Endothelial cell of umbilical vein (primary cell): ENCODE measurements around the gene SDC3. TPM values are rescaled to one million over a fixed set of nuclear protein-coding genes. Genes with fewer than 3 reads are reported as not detected.

Experiments
- BruUV-seq: library from RNA; stranded (reverse); fragments of 400-500 nt; replicated peaks from 2 replicates; lab custom pipeline; 2021; lab: Mats Ljungman, UMichigan
- CTCF ChIA-PET: fragments of 300-600, 350-600 bp; sonication (Branson Sonifier 250); formaldehyde crosslinking; loops from one replicate; lab custom pipeline; 2021; ENCODE audit warnings: antibody characterized with exemption, inconsistent platforms; lab: Charles Lee
- POLR2A ChIA-PET: fragments of 300-600, 350-600 bp; sonication (Branson Sonifier 250); formaldehyde crosslinking; loops from one replicate; lab custom pipeline; 2021; ENCODE audit warnings: antibody characterized with exemption, inconsistent platforms; lab: Charles Lee
- DNase-seq: peaks from one replicate; pipeline ENCODE4 v3.0.0-alpha.2; 2011; ENCODE audit warnings: low read depth, low spot score
- FAIRE-seq: peaks from 2 replicates; lab custom pipeline; 2011; peaks lifted over from hg19 to GRCh38; lab: Jason Lieb, UNC
- H2AFZ ChIP-seq: 2 replicates; pipeline ENCODE4 v1.6.0; 2012; ENCODE audit warnings: low read depth, low read length, control low read depth, inconsistent platforms
- H3K27ac ChIP-seq: 2 replicates; pipeline ENCODE4 v1.5.1; 2011; ENCODE audit warnings: low read depth, mild to moderate bottlenecking, control low read depth, low read length, moderate library complexity; ENCODE audit not compliant: insufficient read depth
- H3K27me3 ChIP-seq, 2 experiments: 2 replicates each; pipeline versions ENCODE4 v1.6.0 to v1.6.1; 2011; ENCODE audit warnings: low read length in 2 of 2, mixed read lengths in 1 of 2; ENCODE audit not compliant: control insufficient read depth in 2 of 2, insufficient read depth in 2 of 2
- H3K36me3 ChIP-seq, 2 experiments: 2 replicates in 1 of 2; 3 replicates in 1 of 2; pipeline ENCODE4 v1.5.1; 2011; ENCODE audit warnings: low read length in 2 of 2, mild to moderate bottlenecking in 1 of 2, moderate library complexity in 1 of 2; ENCODE audit not compliant: control insufficient read depth in 2 of 2, insufficient read depth in 2 of 2; ENCODE audit errors: extremely low read depth in 1 of 2
- H3K4me1 ChIP-seq: 3 replicates; pipeline ENCODE4 v1.5.1; 2011; ENCODE audit warnings: mild to moderate bottlenecking, low read length; ENCODE audit not compliant: control insufficient read depth, insufficient read depth; ENCODE audit errors: extremely low read depth
- H3K4me2 ChIP-seq: 2 replicates; pipeline ENCODE4 v1.6.1; 2011; ENCODE audit warnings: low read length, control low read depth, mixed read lengths; ENCODE audit not compliant: insufficient read depth
- H3K4me3 ChIP-seq, 3 experiments: fragments of 200-600 bp in 1 of 3; sonication (generic), shearing (Covaris generic) in 1 of 3; replicated peaks in 1 of 3; 2 replicates each; pipeline ENCODE4 v1.5.1; 2011 to 2016; ENCODE audit warnings: control low read depth in 3 of 3, low read length in 3 of 3, mild to moderate bottlenecking in 2 of 3, inconsistent platforms in 1 of 3, low read depth in 1 of 3, moderate library complexity in 1 of 3; ENCODE audit not compliant: insufficient read depth in 1 of 3
- H3K79me2 ChIP-seq: 2 replicates; pipeline ENCODE4 v1.6.0; 2012; ENCODE audit warnings: low read length, inconsistent platforms; ENCODE audit not compliant: control insufficient read depth, insufficient read depth
- H3K9ac ChIP-seq: replicated peaks from 2 replicates; pipeline ENCODE3; 2011; ENCODE audit warnings: low read length, control low read depth; ENCODE audit not compliant: insufficient read depth; ENCODE audit errors: extremely low read depth
- H3K9me1 ChIP-seq: replicated peaks from 3 replicates; pipeline ENCODE4 v1.6.0; 2011; ENCODE audit warnings: mild to moderate bottlenecking, low read length; ENCODE audit not compliant: control insufficient read depth, insufficient read depth; ENCODE audit errors: extremely low read depth
- H3K9me3 ChIP-seq: replicated peaks from 2 replicates; pipeline ENCODE4 v1.5.1; 2012; ENCODE audit warnings: low read length, inconsistent platforms; ENCODE audit not compliant: control insufficient read depth, insufficient read depth
- H4K20me1 ChIP-seq: replicated peaks from 2 replicates; pipeline ENCODE3; 2011; ENCODE audit warnings: mild to moderate bottlenecking, low read length; ENCODE audit not compliant: control insufficient read depth, insufficient read depth; ENCODE audit errors: extremely low read depth
- CTCF ChIP-seq, 2 donors: IDR thresholded peaks; 1 replicate in 1 of 2; 2 replicates in 1 of 2; pipeline ENCODE4 v1.5.1; 2011; ENCODE audit warnings: low read length in 2 of 2, mild to moderate bottlenecking in 2 of 2, moderate library complexity in 2 of 2, control low read depth in 1 of 2, inconsistent platforms in 1 of 2, low read depth in 1 of 2; ENCODE audit not compliant: insufficient read depth in 1 of 2; ENCODE audit errors: extremely low read depth in 1 of 2
- EZH2 ChIP-seq: IDR thresholded peaks from 2 replicates; pipeline ENCODE4 v1.6.1; 2012; ENCODE audit warnings: borderline replicate concordance, low read depth, mild to moderate bottlenecking, moderate library complexity, low read length, inconsistent platforms; ENCODE audit not compliant: severe bottlenecking
- FOS ChIP-seq: IDR thresholded peaks from 2 replicates; pipeline ENCODE4 v1.6.1; 2011; ENCODE audit warnings: mild to moderate bottlenecking, low read length, moderate library complexity, borderline replicate concordance; ENCODE audit not compliant: insufficient read depth
- GATA2 ChIP-seq: IDR thresholded peaks from 2 replicates; pipeline ENCODE4 v1.7.0; 2011; ENCODE audit warnings: low read depth, mild to moderate bottlenecking, moderate library complexity, mixed read lengths, low read length; ENCODE audit not compliant: insufficient read length, insufficient read depth
- JUN ChIP-seq: IDR thresholded peaks from 2 replicates; pipeline ENCODE4 v1.6.1; 2011; ENCODE audit warnings: borderline replicate concordance, low read depth; ENCODE audit not compliant: insufficient read length, insufficient read depth
- MAX ChIP-seq: IDR thresholded peaks from 2 replicates; pipeline ENCODE4 v1.6.1; 2011; ENCODE audit not compliant: insufficient read depth, insufficient read length
- MYC ChIP-seq: IDR thresholded peaks from one replicate; pipeline ENCODE4 v1.6.1; 2011; ENCODE audit warnings: mild to moderate bottlenecking, low read depth, low read length
- POLR2A ChIP-seq: IDR thresholded peaks from 2 replicates; pipeline ENCODE4 v1.6.1; 2012; ENCODE audit warnings: low read depth, mild to moderate bottlenecking, control low read depth, low read length
- POLR2AphosphoS5 ChIP-seq: IDR thresholded peaks from 2 replicates; pipeline ENCODE4 v1.6.1; 2012; ENCODE audit warnings: low read depth, mild to moderate bottlenecking, control low read depth, low read length, moderate library complexity; ENCODE audit not compliant: insufficient read depth
- dilution Hi-C: fragments of 300-500 bp; cut with MboI; formaldehyde crosslinking; loops from one replicate; pipeline ENCODE4 v1.15.0; 2019; ENCODE audit warnings: low sequenced_read_pairs; ENCODE audit not compliant: extremely low pct_ligation_motif_present
- intact Hi-C: fragments of 100-400 bp; cut with micrococcal nuclease; formaldehyde crosslinking; loops from one replicate; pipeline ENCODE4 v1.10.0; 2022
- polyA plus RNA-seq, 4 experiments: library from polyadenylated mRNA; depleted of rRNA in 3 of 4; stranded (reverse) in 3 of 4; unstranded in 1 of 4; fragments of >200 nt; gene quantifications; 2 replicates each; pipeline versions ENCODE4 v1.2.1 to v1.2.3, GENCODE V29; 2011 to 2012; ENCODE audit warnings: missing spikeins in 1 of 4
- total RNA-seq: library from RNA; stranded (reverse); gene quantifications from 2 replicates; pipeline ENCODE4 v1.2.3, GENCODE V29; 2021

SDC3 gene
- total and polyA plus RNA-seq, 2 donors (not counting 3 experiments of a cell fraction or from before 2014, with no cell fraction given): 7.1 to 25.9 TPM

- Histone ChIP-seq H3K4me2 (no peak overlapping the region), H3K36me3 (no peaks in the 10 kb centered on the region), H3K4me1 (no peaks in the 10 kb centered on the region), H3K27ac (no peak overlapping the region), H3K9me3 (no peaks in the 10 kb centered on the region), H3K9ac (no peak overlapping the region), H3K4me3 (no peak overlapping the region), H2AFZ (no peak overlapping the region), H3K79me2 (no peaks in the 10 kb centered on the region), H4K20me1 (no peaks in the 10 kb centered on the region), H3K27me3 (no peaks in the 10 kb centered on the region), H3K9me1 (no peaks in the 10 kb centered on the region)
- BruUV-seq: no TSS peak
- dilution Hi-C loops (no loop called here), intact Hi-C loops (no loop called here)
- CTCF ChIA-PET: no interaction called here
- POLR2A ChIA-PET: no interaction called here
- no peak for FAIRE-seq
- DNase-seq: no peak
- no peak for TF ChIP-seq POLR2AphosphoS5
- TF ChIP-seq GATA2: no peak
- TF ChIP-seq MAX: no peak
- no peak for TF ChIP-seq JUN
- no peak for TF ChIP-seq MYC
- TF ChIP-seq POLR2A: no peak
- no peak for TF ChIP-seq FOS
- no peak for TF ChIP-seq CTCF (IDR thresholded peaks at IDR 0.05; ENCODE audit: extremely low read depth in 1 of 2, insufficient read depth in 1 of 2, low read depth in 1 of 2, low read length in 2 of 2)
- no peak for TF ChIP-seq EZH2
Measured at GRCh38 chr1:30888391-30888790, 20.2 kb downstream of the SDC3 start.
